Ectodermal cell (in vitro differentiated cells): ENCODE measurements around the gene RTN1.

ENCODE experiments used
- H3K27ac ChIP-seq: 2 replicates; pipeline ENCODE4 v1.7.0; 2013; ENCODE audit warnings: mild to moderate bottlenecking, low read depth, low read length; ENCODE audit not compliant: insufficient read depth, poor library complexity, severe bottlenecking
- H3K27me3 ChIP-seq: 2 replicates; pipeline ENCODE4 v1.7.0; 2013; ENCODE audit warnings: mild to moderate bottlenecking, low read length; ENCODE audit not compliant: insufficient read depth, control insufficient read depth, poor library complexity, severe bottlenecking
- H3K36me3 ChIP-seq: one replicate; pipeline ENCODE4 v1.7.0; 2013; ENCODE audit warnings: low read length; ENCODE audit not compliant: control insufficient read depth, insufficient read depth
- H3K4me1 ChIP-seq: one replicate; pipeline ENCODE4 v1.7.0; 2013; ENCODE audit warnings: low read length; ENCODE audit not compliant: control insufficient read depth, insufficient read depth
- H3K4me3 ChIP-seq: 2 replicates; pipeline ENCODE4 v1.7.0; 2013; ENCODE audit warnings: low read depth, low read length, control low read depth; ENCODE audit not compliant: insufficient read depth
- H3K9me3 ChIP-seq: 2 replicates; pipeline ENCODE4 v1.7.0; 2013; ENCODE audit warnings: mild to moderate bottlenecking, low read length, moderate library complexity; ENCODE audit not compliant: control insufficient read depth
- WGBS, 2 experiments: methylation state at CpG; one replicate each; pipeline ENCODE4 v1.1.7; 2013; ENCODE audit warnings: missing lambda C conversion rate in 2 of 2; 5-methylcytosine and 5-hydroxymethylcytosine counted together

The RTN1 gene

GRCh38 chr14:59897757-59898383 lies 27.3 kb upstream of the RTN1 start:
- no peaks in the 10 kb centered on the region for H3K9me3 ChIP-seq
- H3K4me1 ChIP-seq, result no peaks in the 10 kb centered on the region
- H3K27ac ChIP-seq, result no peak overlapping the region
- no peaks in the 10 kb centered on the region for H3K36me3 ChIP-seq
- H3K4me3 ChIP-seq, result no peak overlapping the region
- 59 to 74% methylated on average over 6 to 8 of the region's 8 CpGs for WGBS, 2 experiments
- H3K27me3 ChIP-seq, result no peaks in the 10 kb centered on the region

GRCh38 chr14:59895721-59896120 lies 25.1 kb upstream of the RTN1 start:
- no peaks in the 10 kb centered on the region for H3K27me3 ChIP-seq
- H3K27ac ChIP-seq, result no peak overlapping the region
- H3K36me3 ChIP-seq, result no peaks in the 10 kb centered on the region
- WGBS, 2 experiments, result 93 to 95% methylated on average over 1 of the region's 1 CpG
- no peaks in the 10 kb centered on the region for H3K4me1 ChIP-seq
- H3K9me3 ChIP-seq, result no peaks in the 10 kb centered on the region
- no peak overlapping the region for H3K4me3 ChIP-seq

DNA sequence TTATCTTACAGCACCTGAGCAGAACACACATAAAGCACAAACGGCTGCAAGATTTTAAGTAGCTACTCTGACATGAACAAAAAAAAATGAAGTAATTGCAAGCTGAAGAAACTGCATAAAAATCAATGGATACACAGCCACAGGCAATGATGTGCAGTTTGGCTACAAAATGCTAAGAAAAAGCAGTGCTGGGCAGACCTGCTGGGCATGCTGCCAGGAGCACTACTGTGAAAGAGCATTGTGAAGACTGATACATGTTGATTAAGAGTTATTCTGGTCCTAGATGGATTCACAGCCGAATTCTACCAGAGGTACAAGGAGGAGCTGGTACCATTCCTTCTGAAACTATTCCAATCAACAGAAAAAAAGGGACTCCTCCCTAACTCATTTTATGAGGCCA lies 20.1 kb upstream of the RTN1 start:
- Histone ChIP-seq H3K27ac (no peak overlapping the region), H3K4me3 (no peak overlapping the region), H3K9me3 (no peaks in the 10 kb centered on the region), H3K27me3 (no peaks in the 10 kb centered on the region), H3K4me1 (no peaks in the 10 kb centered on the region), H3K36me3 (no peaks in the 10 kb centered on the region)
- WGBS, 2 experiments, result 92 to 94% methylated on average over 2 of the region's 2 CpGs

- Histone ChIP-seq H3K27ac (no peak overlapping the region), H3K4me3 (no peak overlapping the region), H3K27me3 (no peaks in the 10 kb centered on the region), H3K9me3 (no peaks in the 10 kb centered on the region), H3K36me3 (no peaks in the 10 kb centered on the region), H3K4me1 (no peaks in the 10 kb centered on the region)
- 17% methylated on average over 1 of the region's 1 CpG; no CpG with 5 or more reads in 1 of the 2 experiments for WGBS, 2 experiments
Measured at GRCh38 chr14:59882957-59883356, 12.4 kb upstream of the RTN1 start.

- no peaks in the 10 kb centered on the region for H3K36me3 ChIP-seq
- H3K4me3 ChIP-seq, result peak overlapping the region; percentile 61
- H3K27me3 ChIP-seq, result peaks cover 65% of the 10 kb centered on the region
- H3K9me3 ChIP-seq, result no peaks in the 10 kb centered on the region
- no peaks in the 10 kb centered on the region for H3K4me1 ChIP-seq
- WGBS, 2 experiments, result 6 to 7% methylated on average over 4 of the region's 4 CpGs
- no peak overlapping the region for H3K27ac ChIP-seq
Measured at GRCh38 chr14:59871166-59871495, 555 bp upstream of the RTN1 start.

DNA sequence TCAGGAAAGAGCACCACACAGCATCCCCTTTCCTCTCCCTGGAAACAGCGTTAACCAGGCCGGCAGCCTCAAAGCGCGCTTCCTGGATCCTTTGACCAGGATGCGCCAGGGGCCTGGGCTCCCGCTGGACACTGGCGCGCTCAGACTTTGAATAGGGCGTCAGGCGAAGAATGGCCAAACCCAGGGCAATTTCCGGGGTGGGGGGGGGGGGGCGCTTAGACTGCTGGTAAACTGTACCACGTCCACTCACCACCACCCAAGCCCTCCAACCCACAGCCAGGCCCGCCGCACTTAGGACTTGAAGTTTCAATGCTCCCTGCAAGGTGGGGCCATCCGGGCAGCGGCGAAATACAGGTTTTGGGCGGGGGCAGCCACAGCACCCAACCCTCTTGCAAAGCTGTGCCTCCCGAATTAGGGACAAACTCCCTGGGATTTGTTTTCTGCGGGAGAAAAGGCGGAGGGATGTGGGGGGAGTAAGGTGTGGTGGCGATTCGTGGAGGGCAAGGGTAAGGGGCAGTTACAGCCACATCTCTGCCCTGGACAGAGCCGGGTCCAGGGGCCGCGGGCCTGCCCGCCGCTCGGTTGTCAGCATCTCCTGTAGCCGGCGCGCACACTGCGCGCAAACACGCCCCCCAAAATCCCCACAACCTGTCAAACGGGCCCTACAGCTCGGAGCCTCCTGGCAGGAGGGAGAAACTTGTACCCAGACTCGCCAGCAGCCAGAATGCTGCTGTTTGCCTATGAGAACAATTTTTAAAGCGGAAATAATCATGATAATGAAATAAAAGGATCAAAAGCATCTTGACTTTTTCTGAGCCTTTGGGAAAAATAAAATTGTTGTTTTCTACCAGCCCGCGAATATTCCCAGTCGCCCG lies 958 bp downstream of the RTN1 start:
- Histone ChIP-seq H3K9me3 (no peaks in the 10 kb centered on the region), H3K36me3 (no peaks in the 10 kb centered on the region), H3K27ac (no peak overlapping the region), H3K4me3 (peak overlapping the region; percentile 61), H3K4me1 (no peaks in the 10 kb centered on the region), H3K27me3 (peaks cover 65% of the 10 kb centered on the region)
- WGBS, 2 experiments, result 2 to 4% methylated on average over 44 of the region's 44 CpGs

DNA sequence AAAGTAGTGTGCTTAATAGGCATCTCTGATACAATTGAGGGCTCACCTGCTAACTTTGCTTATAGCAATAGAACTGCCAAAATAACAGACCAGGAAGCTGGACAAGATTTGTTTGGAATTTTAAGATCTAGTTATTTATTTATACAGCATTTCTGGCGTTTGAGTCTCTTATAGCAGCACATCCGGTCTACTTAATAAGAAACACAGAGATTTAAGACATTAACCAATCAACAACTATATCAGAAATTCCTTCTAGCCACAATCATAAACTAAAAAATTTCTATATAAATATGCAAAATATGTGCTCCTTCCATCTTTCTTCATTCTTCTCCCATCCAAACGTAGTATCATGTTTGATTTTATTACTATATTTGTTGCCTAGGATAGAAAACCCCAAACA lies 2.6 kb downstream of the RTN1 start:
- Histone ChIP-seq H3K27ac (no peak overlapping the region), H3K36me3 (no peaks in the 10 kb centered on the region), H3K4me3 (no peak overlapping the region), H3K9me3 (no peaks in the 10 kb centered on the region), H3K4me1 (no peaks in the 10 kb centered on the region), H3K27me3 (peaks cover 64% of the 10 kb centered on the region)
- WGBS, 2 experiments, result 95 to 100% methylated on average over 2 of the region's 3 CpGs

DNA sequence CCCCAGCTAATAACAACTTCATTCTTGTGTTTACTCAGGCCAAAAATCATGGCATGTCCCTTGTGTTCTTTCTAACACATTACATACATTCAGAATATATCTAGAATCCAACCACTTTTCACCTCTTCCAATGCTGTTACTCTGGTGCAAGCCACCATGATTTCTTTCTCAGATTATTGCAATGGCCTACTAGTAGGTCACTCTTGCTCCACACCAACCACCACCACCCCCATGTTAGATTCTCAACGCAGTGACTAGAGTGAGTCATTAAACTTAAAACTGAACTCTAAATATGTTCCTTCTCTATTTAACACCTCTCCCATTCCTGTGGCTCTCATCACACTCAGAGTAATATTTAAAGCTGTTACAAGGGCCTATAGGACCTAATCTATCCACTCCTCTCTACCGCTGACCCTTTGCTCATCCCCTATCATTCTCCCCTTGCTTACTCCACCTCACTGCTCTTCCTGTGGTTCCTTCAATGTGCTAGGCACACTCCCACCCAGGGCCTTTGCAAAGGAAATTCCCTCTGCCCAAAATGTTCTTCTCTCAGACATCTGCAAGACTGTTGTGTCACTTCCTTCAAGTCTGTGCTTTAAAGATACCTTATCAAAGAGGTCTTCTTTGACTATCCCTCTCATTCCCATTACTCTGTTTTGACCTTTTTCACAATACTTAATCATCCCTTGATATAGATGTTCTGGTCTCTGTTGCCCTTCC lies 6.6 kb downstream of the RTN1 start:
- no peaks in the 10 kb centered on the region for H3K36me3 ChIP-seq
- WGBS, 2 experiments, result 87 to 93% methylated on average over 2 of the region's 2 CpGs
- no peaks in the 10 kb centered on the region for H3K4me1 ChIP-seq
- H3K27ac ChIP-seq, result no peak overlapping the region
- H3K27me3 ChIP-seq, result peaks cover 23% of the 10 kb centered on the region
- no peak overlapping the region for H3K4me3 ChIP-seq
- H3K9me3 ChIP-seq, result peaks cover 3% of the 10 kb centered on the region

DNA sequence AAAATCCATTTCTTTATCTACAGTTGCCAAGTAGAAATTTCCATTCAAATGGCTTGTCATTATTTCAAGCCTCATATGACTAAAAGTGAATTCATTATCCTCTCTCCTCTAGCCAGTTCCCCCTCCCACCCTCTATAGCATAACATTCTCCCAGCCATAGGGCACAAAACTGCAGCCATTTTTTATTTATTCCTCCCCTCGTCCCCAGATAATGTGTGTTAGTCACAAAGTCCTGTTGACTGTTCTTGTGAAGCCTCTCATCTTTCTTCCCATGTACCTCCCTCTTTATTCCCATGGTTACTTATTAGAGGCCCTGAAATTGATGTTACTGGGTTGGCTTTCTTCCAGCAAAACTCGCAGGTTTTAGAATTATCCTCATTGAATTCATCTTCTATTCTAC lies 13.2 kb downstream of the RTN1 start:
- Histone ChIP-seq H3K27ac (no peak overlapping the region), H3K9me3 (peaks cover 3% of the 10 kb centered on the region), H3K27me3 (no peaks in the 10 kb centered on the region), H3K4me1 (no peaks in the 10 kb centered on the region), H3K4me3 (no peak overlapping the region), H3K36me3 (no peaks in the 10 kb centered on the region)
- 76 to 82% methylated on average over 2 of the region's 2 CpGs for whole genome bisulfite sequencing, 2 experiments

GRCh38 chr14:59852350-59852749 lies 18.2 kb downstream of the RTN1 start:
- Histone ChIP-seq H3K4me3 (no peak overlapping the region), H3K9me3 (no peaks in the 10 kb centered on the region), H3K36me3 (no peaks in the 10 kb centered on the region), H3K27me3 (no peaks in the 10 kb centered on the region), H3K27ac (no peak overlapping the region), H3K4me1 (no peaks in the 10 kb centered on the region)
- WGBS, 2 experiments, result 84 to 88% methylated on average over 2 of the region's 2 CpGs
